RKO (cell line): ENCODE data around the gene RNF225.
"Not testable (repeated sequence)": the region's sequence is repeated elsewhere in the genome, so short reads cannot be mapped to it uniquely, and the experiment has no call there.

Experiments used
- DNase-seq: peaks from one replicate; pipeline ENCODE4 v3.0.0-alpha.2; 2016; ENCODE audit warnings: low spot score

Gene RNF225

DNA sequence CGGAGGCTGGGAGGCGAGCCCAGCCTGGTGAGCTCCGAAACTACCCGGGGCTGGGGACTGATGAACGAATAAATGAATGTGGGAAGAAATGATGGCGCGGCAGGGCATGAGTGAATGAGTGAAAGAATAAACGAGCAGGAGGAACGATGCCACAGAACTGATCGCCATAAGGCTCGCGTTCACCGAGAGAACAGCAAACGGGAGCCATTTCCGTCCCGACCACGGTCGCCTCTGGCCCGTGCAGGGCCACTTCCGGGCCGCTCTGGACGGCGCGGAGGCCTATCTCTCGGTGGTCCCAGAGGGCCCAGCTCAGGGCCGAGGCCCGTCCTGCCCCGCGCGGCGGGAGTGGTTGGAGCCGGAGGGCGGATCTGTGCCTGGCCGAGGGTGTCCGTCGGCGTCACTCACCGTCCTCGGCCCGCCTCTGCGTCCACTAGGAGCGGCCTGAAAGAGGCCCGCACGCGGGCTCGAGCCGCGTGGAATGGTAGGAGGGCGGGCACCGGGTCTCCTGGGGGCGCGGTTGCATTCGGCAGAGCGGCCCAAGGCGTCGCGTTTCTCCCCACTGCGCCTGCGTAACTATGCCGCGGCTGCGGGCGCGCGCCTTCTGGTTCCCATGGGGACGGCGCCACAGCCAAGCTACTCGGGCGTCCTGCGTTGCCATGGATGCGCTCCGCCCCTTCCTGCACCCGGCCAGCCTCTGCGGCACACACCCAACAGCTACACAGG is 33.0 kb upstream of the RNF225 start, which contains the start of gene ZNF497:
Gene ZNF497 (minus strand): TSS at position 480 of the 723 bp plus-strand sequence. CDS start 5,116 bp downstream, outside the sequence.
- peak; percentile 95 for DNase-seq

GRCh38 chr19:58364146-58364545 is 31.3 kb upstream of the RNF225 start:
- no peak for DNase-seq

- no peak for DNase-seq
These were observed 28.6 kb upstream of the RNF225 start for GRCh38 chr19:58366585-58367430.

- no peak for DNase-seq
These were observed 27.6 kb upstream of the RNF225 start for GRCh38 chr19:58367698-58368454.

DNA sequence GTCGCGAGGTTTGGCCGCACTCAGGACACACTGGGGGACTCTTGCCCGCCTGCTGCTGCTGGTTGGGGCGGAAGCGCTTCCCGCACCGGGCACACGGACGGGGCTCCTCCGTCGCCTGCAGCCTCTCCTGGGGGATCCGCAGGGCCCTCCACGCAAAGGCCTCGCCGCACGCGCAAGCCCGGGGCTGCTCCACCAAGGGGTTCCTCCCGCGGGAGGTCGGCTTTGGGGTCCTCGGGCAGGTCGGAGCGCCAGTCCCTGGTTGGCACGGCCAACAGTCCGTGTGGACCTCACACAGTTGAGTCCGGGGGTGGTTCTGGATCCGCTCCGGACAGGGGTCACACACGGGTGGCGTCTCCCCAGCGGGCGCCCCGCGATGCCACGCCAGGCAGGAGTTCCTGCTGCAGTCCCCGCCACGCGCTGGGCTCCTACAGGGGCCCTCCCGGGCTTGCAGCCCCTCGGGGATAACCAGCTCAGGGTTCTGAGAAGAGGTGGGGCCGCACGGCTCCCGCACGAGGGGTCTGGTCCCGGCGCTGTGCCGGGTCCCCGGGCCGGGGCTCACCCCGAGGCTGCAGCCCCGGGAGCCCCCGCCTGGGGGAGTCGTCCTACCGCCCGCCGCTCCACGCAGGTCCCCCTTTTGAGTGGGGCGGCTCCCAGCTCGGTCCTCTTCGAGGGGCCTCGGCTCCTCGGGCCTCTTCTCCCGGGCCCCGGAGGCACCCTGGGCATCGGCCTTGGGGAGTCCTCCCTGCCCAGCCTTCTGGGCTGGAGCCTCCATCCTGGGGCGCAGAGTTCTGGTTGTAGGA is 26.7 kb upstream of the RNF225 start:
- no peak for DNase-seq

GRCh38 chr19:58372311-58373133 is 22.9 kb upstream of the RNF225 start:
- peak; percentile 48 for DNase-seq

- DNase-seq = no peak
These were observed 21.3 kb upstream of the RNF225 start for GRCh38 chr19:58374200-58374599.

- not testable (repeated sequence) for DNase-seq
These were observed 18.7 kb upstream of the RNF225 start for GRCh38 chr19:58376724-58377123.

DNA sequence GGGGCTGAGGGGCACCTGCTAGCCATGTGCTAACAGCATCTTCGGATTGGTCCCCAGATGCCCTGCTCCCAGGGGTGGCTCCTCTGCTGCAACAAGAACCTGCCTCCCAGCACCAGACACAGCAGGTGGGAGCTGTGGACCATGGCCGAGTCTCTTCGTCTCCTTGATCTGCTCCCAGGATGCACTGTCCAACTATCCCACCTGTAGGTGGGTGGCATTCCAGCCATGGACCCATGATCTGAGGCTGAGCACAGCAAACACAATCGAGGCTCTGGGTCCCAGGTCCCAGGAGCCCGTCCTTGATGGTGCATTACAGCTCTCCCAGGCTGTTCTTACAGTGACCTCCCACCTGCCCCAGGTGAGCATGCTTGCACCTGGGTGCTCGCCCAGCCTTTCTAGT is 16.2 kb upstream of the RNF225 start:
- no peak for DNase-seq

DNA sequence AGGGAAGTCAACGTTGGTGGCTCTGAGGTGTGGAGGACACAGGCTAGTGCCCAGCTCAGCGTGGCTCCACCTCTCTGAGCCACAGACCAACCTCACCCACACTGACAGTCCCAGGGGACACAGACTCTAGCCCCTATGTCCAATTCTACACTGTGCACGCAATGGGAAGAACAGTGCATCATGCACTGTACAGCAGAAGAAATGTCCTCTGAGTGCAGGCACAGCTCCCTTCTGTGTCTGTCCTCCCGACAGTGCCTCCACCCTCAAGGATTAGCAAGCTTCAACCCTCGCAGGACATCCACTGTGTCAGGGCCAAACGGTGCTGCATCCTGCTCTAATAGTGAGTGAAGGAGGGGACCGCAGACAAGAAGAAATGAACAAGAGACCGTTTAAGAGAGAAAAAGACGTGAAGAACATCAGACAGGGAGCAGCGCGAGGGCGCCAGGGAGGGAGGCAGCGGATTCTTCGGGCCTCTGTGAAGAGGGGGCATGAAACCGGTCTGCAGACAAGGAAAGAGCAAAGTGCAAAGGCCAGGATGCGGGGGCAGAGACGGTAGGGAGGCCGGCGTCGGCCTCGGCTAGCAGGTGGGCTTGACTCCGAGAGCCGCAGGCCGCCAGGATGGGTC is 15.3 kb upstream of the RNF225 start:
- no peak for DNase-seq

DNA sequence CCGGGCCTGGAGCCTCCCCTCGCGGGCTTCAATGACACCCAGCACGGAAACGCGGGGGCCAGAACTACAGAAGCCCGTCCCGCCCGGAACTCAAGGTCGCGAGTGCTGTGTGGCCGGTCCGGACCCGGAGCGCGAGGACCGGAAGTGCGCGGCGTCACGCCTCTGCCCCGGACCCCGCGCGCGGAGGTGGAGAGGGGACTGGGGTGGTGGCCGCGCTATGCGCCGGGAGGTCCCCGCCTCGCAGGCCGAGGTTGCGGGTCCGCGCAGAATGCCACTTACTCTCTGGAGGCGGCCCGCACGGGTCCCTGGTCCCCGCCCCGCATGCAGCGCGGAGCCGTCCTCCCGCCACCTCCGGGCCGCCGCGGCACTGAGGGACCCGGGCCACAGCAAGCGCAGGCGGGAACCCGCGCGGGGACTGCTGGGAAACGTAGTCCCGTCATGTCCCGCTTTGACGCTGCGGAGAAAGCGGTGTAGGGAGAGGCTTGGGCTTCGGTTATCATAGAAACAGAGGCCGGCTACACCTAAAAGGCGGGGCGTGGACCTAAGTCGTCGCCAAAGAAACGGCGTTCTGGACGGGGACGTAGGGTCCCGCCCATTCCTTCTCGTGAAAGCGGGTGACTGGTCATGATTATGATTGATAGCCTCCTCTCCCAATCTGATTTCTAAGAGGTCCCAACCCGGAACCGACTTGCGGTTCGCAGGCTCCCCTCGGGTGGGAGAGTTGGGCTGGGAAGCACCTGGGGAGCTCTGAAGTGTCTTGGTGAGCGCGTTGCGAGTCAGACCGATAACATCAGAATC is 14.6 kb upstream of the RNF225 start, which contains the start of gene ZNF837:
Gene ZNF837 (minus strand): TSS at position 369 of the 798 bp plus-strand sequence. CDS start 11,698 bp downstream, outside the sequence.
- DNase-seq = peak; percentile 100

DNA sequence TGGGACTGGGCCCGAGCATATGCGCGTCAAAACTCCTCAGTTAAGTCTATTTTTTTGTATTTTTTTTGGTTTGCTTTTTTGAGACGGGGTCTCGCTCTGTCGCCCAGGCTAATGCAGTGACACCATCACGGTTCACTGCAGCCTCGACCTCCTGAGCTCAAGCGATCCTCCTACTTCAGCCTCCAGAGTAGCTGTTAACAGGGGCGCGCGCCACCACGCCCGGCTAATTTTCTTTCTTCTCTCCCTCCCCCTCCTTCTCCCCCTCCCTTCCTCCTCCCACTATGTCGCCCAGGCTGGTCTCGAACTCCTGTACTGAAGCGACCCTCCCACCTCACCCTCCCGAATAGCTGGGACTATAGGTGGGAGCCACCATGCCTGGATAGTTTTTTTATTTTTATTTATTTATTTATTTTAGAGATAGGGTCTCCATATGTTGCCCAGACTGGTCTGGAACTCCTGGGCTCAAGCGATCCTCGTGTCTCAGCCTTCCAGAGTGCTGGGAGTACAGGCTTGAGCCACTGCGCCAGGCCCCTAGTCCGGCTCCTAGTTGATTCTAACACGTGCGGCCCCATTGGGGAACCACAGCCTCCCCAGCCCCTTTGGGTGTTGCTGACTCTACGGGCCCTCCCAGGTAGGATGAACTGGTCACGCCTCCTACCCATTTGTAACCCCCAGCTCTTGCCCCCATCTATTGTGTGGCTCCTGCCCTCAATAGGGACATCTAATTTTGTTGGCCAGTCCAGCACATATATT is 13.8 kb upstream of the RNF225 start:
- DNase-seq = no peak

DNA sequence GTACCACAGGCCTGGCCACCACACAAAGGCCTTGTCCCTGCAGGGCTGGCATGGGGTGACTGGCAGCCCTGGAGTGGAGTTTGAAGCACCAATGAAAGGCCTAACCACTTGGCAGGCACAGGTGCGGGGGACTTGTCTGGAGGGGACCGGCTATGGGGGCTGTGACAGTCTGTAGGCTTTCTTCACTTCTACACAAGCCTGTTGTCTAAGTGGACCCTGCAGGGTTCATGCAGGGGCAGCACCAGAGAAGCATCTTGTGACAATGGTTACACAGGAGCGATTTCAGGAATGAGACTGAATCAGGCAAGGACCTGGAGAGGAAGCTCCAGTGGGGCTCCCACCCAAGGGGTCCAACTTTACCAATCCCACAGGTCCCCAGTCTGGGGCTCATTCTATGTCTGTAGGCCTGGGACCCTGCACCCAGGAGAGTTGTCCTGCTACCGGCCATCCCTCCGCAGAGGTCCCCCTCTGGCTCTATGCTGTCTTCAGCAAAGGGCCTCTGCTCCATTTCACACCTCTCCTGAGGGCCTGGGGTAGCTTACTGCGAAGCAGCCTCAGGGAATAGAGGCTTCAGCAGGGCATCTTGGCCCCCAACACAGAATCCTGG is 12.4 kb upstream of the RNF225 start:
- DNase-seq = no peak

DNA sequence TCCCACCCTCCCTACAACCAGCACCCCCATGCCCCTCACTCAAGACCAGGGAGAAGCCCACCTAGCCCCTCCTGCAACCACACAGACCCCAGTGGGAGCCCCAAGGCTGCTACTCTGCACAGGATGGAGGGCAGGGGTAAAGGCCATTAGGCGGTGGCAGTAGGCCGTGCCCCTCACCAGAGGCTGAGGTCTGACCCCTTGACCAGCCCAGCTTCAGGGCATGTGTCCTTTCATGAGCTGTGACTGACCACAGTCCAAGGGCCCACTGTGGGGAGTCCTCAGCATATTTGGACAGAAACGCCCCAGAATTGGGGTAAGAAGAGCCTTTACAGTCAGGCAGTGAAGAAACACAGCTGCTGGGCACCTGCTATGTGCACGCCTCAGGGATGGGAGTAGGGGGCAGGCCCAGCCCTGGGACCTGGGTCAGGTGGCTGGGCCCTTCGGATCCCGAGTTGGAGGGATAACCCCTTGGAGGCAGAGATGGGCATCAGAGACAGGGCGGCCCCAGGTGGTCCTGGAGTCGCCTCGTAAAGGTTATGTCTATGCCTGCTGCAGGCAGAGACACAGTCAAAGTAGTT is 10.1 kb upstream of the RNF225 start:
- DNase-seq = no peak

DNA sequence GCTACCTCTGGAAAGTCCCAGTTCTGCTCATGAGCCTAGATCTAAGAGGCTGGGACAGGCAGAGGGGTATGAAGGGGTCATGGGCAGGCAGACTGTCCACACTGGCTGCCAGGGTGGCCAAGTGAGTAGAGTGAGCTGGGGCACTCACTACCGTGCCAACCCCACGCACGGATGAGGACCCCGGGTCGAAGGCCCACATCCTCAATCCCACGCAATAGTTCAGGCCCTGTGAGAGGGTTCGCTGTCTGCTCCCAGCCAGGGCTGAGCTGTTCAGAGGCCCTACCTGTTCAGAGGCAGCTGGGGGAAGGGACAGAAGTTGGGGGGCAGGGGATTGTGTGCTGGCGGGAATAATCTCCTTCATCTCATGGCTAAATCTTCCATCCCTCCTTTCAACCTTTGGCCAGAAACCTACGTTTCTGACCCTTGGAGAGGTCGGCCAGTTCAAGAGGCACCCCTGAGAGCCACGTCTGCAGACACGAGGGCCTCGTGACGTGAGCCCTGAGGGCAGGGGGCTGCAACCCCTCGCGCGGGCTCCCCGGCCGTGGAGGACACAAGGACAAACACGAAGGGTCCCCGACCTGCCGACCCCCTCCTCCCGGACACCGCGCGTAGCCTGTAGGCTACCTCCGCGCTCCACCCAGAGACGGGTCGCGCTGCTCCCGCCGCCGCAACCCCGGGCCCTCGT is 9.4 kb upstream of the RNF225 start:
- DNase-seq = no peak

DNA sequence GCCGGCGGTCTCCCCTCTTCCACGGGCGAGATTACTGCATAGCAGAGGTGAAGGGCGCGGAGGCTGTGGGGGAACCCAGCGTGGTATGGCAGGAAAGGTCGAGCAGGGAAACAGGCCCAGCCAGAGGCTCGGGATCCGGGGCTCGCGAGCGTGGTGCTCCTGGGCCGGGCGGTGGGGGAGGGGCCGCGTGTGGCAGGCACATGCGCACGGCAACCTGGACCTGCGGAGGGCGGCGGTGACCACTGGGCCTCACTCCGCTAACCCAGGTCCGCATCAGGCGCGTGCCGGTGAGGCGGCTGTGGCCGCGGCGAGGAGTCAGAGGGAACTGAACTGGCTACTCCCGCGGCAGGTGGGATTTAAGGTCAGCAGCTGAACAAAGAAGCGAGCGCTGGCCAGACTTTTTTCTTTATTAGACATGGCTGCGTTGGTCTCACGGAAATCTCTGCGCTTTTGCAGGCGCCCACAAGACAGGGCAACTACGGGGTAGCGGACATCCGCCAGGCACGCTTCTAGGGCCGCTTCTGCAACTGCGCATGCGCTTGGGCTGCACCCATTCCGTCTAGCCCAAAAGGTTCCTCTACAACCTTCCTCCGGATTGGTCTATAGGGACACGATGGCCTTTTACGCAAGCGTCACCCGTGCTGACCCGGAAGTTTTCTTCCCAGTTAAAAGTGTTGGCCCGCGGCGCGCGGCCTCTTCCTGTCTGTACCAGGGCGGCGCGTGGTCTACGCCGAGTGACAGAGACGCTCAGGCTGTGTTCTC is 8.7 kb upstream of the RNF225 start, which contains the start of gene RPS5:
Gene RPS5 (plus strand): TSS at position 694 of the 762 bp plus-strand sequence. CDS start 869 bp downstream, outside the sequence.
- peak; percentile 100 for DNase-seq
